Measurements from ENCODE around the gene CAPG. TPM values are rescaled to one million over a fixed set of nuclear protein-coding genes. Genes with fewer than 3 reads are reported as not detected.

Gene CAPG
- total RNA-seq, 1 donor from 2014 or later, result 76.4 TPM

GRCh38 chr2:85431570-85432205 is 21.5 kb upstream of the CAPG start:
- H3K27me3 Mint-ChIP-seq (ENCODE audit: unreplicated experiment), result peaks cover 9% of the 10 kb centered on the region
- no peaks in the 10 kb centered on the region for H3K9me3 Mint-ChIP-seq (ENCODE audit: unreplicated experiment)
- no peaks in the 10 kb centered on the region for H3K36me3 Mint-ChIP-seq (ENCODE audit: low read depth, unreplicated experiment)
- TF ChIP-seq CTCF (IDR thresholded peaks at IDR 0.05; ENCODE audit: unreplicated experiment), result no peak
- DNase-seq (ENCODE audit: low spot score), result no peak
- peaks cover 3% of the 10 kb centered on the region for H3K4me1 Mint-ChIP-seq (ENCODE audit: unreplicated experiment)
- peak overlapping the region; percentile 13 for H3K27ac Mint-ChIP-seq (ENCODE audit: unreplicated experiment)
- H3K4me3 Mint-ChIP-seq (ENCODE audit: unreplicated experiment), result no peak overlapping the region

GRCh38 chr2:85430752-85431569 is 20.8 kb upstream of the CAPG start:
- Mint-ChIP-seq H3K4me1 (ENCODE audit: unreplicated experiment) (peaks cover 5% of the 10 kb centered on the region), H3K4me3 (ENCODE audit: unreplicated experiment) (no peak overlapping the region), H3K27me3 (ENCODE audit: unreplicated experiment) (peaks cover 13% of the 10 kb centered on the region), H3K9me3 (ENCODE audit: unreplicated experiment) (no peaks in the 10 kb centered on the region), H3K27ac (ENCODE audit: unreplicated experiment) (peak overlapping the region; percentile 13), H3K36me3 (ENCODE audit: low read depth, unreplicated experiment) (no peaks in the 10 kb centered on the region)
- DNase-seq (ENCODE audit: low spot score), result no peak
- TF ChIP-seq CTCF (IDR thresholded peaks at IDR 0.05; ENCODE audit: unreplicated experiment), result no peak

- H3K4me1 Mint-ChIP-seq (ENCODE audit: unreplicated experiment), result peaks cover 5% of the 10 kb centered on the region
- no peaks in the 10 kb centered on the region for H3K9me3 Mint-ChIP-seq (ENCODE audit: unreplicated experiment)
- TF ChIP-seq CTCF (IDR thresholded peaks at IDR 0.05; ENCODE audit: unreplicated experiment), result no peak
- H3K27ac Mint-ChIP-seq (ENCODE audit: unreplicated experiment), result no peak overlapping the region
- no peak overlapping the region for H3K4me3 Mint-ChIP-seq (ENCODE audit: unreplicated experiment)
- H3K27me3 Mint-ChIP-seq (ENCODE audit: unreplicated experiment), result peaks cover 13% of the 10 kb centered on the region
- H3K36me3 Mint-ChIP-seq (ENCODE audit: low read depth, unreplicated experiment), result no peaks in the 10 kb centered on the region
- DNase-seq (ENCODE audit: low spot score), result no peak
These were observed 19.7 kb upstream of the CAPG start for GRCh38 chr2:85429924-85430289.

GRCh38 chr2:85429213-85429923 is 19.2 kb upstream of the CAPG start:
- peaks cover 13% of the 10 kb centered on the region for H3K27me3 Mint-ChIP-seq (ENCODE audit: unreplicated experiment)
- peaks cover 5% of the 10 kb centered on the region for H3K4me1 Mint-ChIP-seq (ENCODE audit: unreplicated experiment)
- no peak for TF ChIP-seq CTCF (IDR thresholded peaks at IDR 0.05; ENCODE audit: unreplicated experiment)
- no peak for DNase-seq (ENCODE audit: low spot score)
- H3K27ac Mint-ChIP-seq (ENCODE audit: unreplicated experiment), result no peak overlapping the region
- H3K36me3 Mint-ChIP-seq (ENCODE audit: low read depth, unreplicated experiment), result no peaks in the 10 kb centered on the region
- H3K9me3 Mint-ChIP-seq (ENCODE audit: unreplicated experiment), result no peaks in the 10 kb centered on the region
- no peak overlapping the region for H3K4me3 Mint-ChIP-seq (ENCODE audit: unreplicated experiment)
